Measurements from ENCODE around the gene KIAA0753.

KIAA0753 gene

DNA sequence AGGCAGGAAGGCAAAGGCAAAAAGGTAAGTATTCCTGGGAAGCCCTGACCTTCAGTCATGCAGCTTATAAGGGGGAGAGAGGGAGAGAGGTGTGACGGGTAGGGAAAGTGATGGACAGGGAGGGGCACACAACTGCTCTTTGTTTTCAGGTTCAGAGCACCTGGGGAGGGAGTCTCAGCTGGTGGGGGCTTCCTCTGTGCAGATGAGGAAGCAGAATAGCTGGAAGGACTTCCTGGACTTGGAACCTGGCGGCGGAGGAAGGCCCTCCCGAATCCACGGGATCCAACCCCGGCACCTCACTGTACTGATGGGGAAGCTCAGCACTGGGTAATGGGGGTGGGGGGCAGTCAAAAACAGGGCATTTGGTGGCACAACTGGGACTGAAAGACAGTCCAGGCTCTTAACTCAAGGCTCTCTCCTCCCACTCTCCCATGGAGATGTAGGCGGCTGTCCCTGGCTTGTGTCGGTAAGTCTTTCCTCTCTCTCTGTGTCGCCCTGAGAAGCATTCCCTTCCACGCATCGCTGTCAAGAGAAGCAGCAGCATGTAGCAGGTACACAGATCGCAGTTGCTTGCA, 72.2 kb downstream of the KIAA0753 start:
- DNase-seq: no peak

DNA sequence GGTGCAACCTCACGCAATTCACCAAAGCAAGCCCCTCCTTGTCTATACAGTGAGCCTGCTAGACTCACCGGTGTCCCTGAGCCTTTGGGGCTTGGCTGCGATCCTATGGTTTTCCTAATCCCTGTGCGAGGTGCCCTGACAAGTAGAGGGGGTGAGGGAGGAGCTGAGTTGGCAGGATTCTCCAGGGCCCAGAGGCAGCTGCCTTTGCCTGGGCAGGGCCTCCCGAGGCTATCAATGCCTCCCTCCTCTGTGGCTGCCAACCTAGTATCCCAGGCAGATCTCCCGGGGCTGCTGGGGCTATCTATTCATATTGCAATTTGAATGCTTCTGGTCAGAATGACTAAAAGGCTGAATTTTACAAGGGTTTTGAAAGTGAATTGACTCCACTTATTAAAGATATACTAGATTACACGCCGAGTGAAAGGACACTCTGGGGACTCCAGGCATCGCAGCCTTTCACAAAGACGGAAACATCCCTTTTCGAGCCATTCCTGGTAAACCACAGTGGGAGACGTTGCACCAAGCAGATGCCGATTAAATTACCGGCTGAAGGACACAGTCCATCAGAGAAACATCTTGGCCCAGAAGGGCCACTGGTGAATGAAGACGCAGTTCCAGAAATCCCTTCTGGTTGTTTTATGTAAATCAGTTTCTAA, 72.9 kb downstream of the KIAA0753 start:
- no peak for DNase-seq

DNA sequence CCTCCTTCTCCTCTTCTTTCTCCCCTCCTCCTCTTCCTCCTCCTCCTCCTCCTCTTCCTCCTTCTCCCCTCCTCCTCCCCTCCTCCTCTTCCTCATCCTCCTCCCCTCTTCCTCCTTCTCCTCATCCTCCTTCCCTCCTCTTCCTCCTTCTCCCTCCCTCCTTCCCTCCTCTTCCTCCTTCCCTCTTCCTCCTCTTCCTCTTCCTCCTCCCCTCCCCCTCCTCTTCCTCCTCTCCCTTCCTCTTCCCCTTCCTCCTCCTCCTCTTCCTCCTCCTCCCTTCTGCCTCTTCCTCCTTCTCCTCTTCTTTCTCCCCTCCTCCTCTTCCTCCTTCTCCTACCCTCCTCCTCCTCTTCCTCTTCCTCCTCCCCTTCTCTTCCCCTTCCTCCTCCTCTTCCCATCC, 79.1 kb downstream of the KIAA0753 start:
- no peak for DNase-seq

DNA sequence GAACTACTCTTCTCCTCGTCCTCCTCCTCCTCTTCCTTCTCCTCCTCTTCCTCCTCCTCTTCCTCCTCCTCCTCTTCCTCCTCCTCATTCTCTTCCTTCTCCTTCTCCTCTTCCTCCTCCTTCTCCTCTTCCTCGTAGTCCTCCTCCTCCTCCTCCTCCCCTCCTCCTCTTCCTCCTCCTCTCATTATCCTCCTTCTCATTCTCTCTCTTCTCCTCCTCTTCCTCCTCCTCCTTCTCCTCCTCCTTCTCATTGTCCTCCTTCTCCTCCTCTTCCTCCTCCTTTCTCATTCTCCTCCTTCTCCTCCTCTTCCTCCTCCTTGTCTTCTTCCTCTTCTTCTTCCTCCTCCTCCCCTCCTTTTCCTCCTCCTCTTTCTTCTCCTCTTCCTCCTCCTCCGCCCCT, 80.0 kb downstream of the KIAA0753 start:
- DNase-seq: no peak

DNA sequence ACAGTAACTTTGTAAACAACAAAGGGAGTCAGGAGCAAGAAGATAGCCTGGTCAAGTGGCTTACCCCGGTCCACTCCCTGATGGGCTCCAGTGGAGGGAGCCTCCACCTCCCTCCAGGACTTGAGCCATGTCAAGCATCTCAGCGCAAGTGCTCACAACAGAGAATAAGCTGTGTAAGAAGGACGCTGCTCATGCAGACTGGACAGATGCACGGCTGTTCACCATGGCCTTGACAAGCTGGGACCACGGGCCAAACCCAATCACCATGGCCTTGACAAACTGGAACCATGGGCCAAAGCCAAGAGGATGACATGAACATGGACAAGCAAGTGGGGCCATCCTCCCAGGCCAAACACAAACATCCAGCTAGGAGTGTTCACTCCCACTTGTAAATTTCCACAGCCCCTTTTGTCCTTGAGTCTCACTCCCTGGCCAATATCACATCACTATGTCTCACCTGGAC, 80.7 kb downstream of the KIAA0753 start:
- no peak for DNase-seq

DNA sequence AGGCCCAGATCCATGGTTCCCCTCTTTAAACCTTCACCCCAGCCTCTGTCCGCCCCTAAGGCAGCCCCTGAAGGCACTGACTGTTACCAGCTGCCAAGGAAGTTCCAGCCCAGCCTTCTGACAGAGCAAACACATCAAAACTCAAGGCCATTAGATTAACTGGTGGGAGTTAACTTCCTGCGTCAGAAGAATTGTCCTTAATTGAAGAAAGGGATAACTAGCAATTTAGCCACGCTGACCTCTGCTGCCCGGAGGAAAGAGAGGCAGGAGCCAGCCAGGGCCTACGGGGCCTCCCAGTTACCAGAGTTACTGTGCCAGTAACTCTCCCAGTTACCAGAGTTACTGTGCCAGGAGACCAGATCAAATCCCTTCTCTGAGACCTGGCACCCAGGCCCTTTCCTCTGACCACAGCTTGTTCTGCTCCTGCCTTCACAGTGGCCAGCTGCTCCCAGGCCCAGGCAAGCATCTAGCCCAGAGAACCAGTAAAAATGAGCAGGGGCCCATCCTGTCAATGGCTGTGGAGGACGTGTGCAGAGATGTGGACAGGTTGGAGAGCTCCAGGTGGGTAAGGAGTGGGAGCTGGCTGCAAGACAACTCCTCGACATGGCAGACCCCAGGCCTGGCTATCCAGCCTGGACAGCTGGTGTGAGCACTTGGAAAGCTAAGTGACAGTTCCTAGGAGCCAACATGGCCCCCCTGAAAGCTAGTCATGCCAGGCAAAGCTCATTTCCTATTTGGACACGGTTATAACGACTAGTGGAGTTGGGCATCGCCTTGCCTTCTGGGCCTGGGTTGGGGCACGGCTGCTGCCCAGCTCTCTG, 81.4 kb downstream of the KIAA0753 start:
- DNase-seq: no peak

DNA sequence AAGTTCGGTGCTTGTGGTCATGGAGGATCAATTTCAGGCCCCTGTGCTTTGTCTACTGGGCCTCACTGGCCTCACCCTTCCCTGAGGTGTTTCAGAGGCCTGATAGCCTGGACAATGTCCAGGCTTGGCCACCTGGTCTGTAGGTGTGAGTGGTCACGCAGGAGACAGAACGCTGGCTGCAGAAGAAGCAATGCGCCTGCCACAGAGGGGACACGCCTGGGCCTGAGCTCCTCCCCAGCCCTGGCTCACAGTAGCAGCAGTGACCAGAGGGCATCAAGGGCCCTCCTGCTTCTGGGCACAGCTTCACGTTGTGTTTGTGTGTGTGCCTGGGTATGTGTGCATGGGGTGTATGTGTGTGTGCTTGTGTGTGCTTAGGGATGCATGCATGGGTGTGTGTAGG, 82.2 kb downstream of the KIAA0753 start:
- no peak for DNase-seq

DNA sequence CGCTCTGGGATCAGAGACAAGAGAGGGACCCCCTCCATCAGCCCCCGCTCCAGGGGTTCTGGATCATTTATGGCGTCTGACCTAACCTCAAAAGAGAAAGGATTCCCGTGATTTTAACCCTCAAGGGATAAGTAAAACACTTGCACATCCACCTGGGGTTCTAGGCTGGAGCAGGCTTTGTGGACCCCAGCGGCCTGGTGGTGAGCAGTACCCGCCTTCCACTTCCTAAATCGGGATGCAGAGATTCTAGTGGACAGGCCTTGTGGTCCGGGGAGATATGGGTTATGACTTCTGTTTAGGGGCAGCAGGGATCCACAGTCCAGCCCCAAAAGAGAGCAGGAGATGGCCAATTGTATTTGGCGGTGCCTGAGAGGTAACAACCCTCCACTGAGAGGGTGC, 83.5 kb downstream of the KIAA0753 start:
- no peak for DNase-seq

DNA sequence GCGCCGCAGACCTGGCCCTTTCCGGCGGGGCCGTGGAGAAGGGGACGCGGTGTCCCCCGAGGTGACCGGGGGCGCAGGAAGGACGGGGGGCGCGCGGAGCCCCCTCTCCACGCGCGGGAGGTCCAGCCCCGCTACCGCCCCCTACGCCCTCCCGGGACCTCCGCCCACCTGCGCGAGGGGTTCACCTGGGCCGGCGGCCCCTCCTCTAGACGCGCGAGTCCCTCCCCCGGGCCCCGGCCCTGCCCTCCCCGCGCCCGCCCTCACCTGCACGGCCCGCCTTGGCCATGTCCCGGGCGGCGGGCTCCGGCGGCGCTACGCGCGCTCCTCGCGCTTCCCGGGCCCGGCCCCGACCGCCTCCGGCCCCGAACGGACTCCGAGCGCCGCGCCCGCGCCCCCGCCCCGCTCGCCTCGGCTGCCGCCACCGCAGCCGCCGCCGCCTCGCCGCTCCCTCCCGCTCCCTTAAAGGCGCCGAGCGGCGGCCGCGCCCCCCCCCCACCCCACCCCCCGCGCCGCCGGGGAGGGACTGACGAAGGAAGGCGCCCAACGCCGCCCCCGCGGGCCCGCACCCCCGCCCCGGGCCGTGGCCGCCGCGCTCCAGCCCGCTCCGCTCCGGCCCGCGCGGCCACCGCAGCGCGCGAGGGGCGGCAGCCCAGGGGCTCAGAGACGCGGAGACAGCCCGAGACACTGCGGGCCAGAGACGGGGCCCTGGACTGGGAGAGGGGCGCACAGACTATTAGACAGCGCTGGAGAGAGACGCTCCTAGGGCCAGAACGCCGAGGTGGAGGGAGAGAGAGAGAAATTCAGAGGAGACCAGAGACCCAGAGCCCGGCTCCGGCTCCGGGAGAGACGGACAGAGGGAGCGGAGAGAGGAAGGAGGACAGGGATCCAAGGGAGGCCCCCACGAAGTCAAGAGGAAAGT, 84.1 kb downstream of the KIAA0753 start, which contains the start of gene PITPNM3:
PITPNM3 (minus strand) TSS at position 435 of the 919 bp plus-strand sequence; CDS start at position 286, 149 bp downstream.
- no peak for DNase-seq

DNA sequence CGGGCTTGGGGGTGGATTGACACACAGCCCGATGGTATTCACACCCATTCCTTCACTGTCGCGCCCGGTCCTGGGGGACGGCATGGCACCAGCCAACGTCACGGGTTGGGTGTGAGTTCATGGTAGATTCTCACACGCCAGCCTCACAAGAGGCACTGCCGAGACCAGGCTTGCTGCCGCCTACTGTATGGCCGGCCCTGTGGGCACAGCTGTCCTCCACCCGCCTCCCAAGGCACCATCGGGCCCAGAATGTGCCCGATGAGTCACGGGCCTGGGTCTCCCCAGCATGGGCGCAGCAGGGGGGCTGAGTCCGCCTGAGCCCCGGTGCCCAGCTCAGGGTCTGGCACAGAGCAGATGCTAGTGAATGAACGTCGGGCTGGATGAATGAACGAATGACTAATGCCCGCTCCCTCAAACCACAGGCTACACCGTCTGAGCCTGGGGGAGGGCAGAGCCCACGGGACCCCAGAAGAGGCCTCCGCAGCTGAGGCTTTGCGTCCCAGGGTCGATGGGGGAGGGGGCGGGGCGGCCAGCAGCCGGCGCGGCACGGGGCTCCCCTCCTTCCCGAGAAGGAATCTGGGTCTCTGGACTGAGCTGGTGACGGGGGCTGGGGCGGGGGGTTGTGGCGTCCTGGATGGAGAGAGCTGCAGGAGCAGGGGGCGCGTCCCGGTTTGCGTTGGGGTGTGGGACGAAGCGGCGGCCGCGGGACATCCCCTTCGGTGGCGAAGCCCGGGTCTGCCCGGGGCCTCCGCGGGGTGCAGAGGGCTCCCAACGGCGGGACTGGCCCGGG, 85.0 kb downstream of the KIAA0753 start:
- DNase-seq: no peak

DNA sequence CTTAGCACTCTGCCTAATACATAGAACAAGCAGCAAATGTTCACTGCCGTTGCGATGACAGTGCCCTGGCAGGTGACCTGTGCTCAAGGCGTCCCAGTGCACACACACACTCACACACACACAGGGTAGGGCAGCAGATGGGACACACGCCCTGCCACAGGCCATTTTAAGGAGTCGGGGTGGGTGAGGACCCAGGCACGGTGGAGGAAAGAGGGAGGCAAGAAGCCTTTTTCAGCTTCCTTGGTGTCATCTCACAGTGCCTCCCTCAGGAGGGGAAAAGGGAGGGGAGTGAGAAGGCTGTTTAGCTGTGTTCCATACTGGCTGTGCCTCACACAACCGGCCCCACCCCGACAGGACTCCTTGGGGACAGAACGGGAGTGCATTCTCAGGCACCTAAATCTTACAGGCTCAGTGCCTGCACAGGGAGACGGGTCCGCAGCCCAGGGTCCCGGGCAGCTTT, 85.6 kb downstream of the KIAA0753 start:
- DNase-seq: no peak

DNA sequence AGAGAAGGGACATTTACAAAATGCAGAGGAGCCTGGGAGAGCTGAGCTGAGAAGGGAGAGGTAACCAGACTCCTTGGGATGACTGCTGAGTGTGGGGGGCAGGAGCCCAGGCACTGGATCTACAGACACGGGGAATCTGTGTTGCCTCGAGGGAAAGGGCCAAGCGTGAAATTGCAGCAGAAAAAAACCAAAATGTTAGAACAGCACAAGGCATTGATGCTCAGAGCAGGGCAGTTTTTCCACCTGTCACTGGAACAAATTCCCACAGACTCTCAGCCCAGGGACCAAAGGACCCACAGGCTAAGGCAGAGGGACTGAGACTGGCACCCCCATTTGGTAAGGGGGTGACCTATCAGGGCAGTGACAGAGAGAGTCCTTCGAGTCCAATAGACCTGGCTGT, 86.2 kb downstream of the KIAA0753 start:
- DNase-seq: no peak

DNA sequence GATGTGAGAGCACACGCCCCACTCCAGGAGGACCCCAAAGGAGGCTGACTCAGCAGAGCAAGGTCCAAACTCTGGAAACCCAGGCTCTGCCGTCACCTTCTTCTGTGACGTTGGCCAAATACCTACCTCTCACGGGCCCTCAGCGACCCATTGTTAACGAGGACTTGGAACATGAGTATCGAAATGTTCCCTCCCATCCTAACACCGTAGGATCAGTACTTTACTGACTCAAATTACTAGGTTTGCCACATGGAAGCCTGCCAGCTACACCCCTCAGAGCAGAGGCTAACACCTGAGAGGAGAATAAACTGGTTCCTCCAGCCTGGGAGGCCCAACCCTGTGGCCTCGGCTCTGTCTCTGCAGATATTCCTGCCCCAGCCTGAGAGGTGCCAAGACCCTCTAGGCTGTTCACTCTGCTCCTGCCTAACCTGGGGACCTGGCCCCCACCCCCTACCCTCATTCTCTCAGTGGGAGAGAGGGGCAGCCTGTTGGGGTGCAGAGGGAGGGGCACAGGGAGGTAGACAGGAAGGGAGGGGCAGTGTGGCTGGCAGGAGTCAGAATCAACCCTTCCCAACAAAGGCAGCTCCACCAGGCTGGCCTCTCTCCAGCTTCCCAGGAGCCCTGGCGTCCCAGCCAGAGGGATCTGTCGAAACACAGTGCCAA, 88.5 kb downstream of the KIAA0753 start:
- DNase-seq: no peak

DNA sequence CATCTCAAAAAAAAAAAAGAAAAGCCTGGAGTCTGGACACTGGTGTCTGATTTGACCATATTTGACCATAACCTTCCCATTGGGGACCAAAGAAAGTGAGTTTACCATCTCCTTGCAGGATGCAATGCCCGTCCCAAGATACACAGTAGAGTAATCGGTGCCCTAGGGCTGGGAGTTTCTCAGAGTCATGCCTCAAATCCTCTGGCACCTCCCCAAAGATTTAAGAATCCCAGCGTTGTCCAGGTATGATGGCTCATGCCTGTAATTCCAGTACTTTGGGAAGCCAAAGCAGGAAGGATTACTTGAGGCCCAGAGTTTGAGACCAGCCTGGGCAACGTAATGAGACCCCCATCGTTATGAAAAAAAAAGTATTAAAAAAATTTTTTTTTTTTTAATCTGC, 89.2 kb downstream of the KIAA0753 start:
- no peak for DNase-seq

DNA sequence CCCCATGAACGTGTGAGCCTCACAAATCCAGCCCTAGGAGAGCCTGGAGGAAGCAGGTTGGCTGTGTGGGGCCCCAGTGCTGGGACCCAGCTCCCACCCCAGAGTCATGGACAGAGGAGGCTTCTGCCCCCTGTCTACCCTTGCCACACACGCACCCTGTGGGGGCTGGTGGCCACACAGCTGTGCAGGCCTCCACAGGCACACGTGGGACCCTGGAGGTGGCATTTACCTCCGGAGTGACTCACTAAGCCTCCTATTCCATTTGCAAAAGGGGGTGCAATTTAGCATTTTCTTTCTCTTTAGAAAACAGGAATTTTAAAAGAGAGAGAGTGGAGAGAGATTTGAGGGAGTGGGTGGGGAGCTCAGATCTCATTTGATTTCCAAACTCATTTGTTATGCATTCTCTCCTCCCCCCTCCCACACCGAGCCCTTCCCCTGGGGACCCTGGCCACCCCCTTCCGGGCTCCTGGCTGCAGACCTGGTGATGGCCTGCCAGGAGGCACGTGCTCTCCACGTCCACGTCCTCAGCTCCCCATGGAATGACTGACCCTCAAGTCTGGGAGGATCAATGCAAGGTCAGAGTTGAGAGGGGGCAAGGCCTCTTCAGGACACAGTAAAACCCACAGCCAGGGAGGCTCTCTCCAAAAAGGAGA, 91.0 kb downstream of the KIAA0753 start:
- no peak for DNase-seq

DNA sequence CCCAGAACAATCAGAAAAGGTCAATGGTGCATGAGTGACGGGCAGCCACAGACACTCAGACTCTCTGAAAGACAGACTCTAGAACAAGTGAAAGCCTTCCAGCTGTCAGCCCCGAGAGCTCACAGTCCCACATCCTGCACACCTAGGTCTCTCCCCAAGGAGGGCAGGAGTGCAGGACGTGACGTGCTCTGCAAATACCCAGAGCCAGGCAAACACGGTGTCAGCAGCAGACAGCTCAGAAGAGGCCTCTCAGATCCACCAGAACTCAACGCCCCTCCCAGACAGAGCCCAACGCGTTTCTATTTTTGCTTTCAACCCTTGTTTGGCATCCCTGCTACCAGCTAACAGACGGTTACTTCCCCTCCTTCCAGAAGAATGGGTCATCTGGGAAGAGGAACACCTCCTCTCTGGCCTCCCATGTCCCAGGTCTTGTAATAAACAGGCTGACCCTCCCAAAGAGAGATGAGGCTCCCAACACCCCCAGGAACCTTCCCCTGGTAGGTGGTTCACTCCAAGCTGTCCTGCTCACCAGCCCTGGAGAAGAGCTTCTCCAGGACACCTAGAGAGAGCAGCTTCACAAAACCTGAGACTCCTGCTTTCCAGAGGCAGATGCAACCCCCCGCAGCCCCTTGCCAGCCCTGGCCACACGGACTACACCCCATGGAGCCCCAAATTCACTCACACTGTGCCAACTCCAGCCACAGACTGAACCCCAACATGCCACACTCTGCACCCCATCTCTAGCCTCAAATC, 91.8 kb downstream of the KIAA0753 start:
- DNase-seq: no peak

DNA sequence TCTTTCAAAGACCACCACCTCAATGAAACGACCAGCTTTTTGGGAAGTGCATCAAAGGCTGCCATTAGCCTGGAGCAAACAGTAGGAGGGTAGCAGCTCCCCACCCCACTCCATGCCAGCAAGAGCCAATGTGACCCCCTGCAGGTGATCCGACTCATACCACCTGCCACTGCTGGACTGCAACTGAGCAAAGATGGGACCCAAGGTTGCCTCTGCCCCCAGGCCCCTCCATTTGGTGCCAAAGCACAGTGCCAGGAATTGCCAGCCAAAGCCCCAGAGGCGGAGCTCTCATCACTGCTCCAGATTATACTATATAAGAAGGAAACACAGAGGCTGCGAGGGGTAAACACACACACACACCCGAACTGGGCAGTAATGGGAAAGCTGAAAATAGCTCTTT, 92.5 kb downstream of the KIAA0753 start:
- DNase-seq: no peak

DNA sequence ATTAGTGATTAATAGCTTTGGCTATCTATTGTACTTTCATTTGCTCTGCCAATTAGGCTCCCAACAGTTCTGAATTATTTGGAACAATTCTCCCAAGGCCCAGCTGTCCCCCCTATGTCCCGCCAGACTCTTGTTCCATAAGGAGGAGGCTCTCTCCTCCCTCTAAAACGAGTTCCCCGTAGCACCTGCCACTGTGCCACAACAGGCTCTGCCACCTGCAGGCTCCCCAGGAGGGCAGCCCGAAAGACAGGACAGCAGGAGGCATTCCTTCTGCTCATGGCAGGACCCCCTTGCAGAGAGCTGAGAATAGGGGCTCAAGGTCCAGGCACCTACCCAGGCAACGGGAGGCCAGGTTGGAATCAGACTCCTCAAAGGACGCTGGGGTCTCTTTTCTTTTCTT, 93.2 kb downstream of the KIAA0753 start:
- DNase-seq: no peak

DNA sequence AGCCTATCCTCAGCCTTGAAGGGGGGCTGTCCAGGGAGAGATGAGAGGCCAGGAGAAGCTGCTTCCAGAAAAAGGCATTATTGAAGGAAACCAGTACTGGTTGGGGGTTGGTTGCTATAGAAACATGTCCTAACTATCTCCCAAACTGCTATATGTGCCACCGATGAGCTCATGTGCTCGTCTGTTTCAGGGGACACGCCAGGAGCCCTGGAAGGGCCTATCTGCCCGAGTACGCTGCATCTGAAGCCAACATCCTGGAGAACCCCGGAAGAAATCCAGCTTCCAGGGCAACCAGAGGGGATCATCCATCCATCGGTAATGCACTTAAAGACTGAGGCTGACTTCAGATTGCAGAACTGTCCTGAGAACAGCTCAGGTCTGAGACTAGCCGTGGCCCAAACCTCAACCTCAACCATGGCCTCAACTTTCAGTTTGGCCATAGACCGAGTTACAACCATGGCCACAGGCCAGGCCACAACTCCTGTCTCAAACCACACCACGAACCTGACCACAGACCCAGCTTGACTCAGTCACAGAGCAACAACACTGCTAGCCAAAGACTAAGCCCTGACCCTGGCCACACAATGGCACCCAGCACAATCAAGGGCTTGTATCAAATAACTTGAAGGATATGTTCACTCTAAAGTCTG, 94.3 kb downstream of the KIAA0753 start:
- no peak for DNase-seq

DNA sequence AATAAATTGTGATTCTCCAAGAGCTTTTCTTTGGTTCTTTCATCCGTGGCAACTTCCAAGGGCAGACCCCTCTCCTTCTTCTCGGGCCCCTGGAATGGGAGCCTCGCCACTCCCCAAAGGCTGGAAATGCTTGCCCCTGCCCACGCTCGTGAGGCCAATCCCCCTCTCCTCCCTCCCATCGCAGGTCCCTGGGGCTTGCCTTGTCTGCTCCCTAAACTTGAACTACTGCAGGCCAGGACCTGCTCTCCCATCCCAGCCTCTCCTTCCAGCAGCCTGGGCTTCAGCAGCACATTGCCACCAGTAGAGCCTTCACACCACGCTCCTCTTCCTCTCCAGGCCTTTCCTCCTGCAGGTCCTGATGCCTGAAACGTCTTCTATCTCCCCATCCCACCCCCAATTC, 95.2 kb downstream of the KIAA0753 start:
- DNase-seq: no peak

Measured in DMS 273 treated with DMSO at 0.1 percent for 48 hours (cell line).